ENCODE results near the gene C1orf21.

DNA sequence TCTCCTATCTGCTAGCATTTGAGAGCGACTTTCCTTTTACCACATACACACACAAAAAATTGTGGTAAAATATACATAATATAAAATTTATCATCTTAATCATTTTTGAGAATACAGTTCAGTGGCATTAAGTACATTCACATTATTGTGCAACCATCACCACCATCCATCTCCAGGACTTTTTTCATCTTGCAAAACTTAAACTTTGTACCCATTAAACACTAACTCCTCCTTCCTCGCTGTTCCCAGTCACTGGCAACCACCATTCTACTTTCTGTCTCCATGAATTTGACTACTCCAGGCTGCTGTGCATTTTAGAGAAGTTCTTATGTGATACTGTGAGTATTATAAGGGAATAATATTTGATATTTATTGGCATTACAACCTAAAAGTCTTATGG lies 181.3 kb downstream of the C1orf21 start:
- TF ChIP-seq, protein P1, sequence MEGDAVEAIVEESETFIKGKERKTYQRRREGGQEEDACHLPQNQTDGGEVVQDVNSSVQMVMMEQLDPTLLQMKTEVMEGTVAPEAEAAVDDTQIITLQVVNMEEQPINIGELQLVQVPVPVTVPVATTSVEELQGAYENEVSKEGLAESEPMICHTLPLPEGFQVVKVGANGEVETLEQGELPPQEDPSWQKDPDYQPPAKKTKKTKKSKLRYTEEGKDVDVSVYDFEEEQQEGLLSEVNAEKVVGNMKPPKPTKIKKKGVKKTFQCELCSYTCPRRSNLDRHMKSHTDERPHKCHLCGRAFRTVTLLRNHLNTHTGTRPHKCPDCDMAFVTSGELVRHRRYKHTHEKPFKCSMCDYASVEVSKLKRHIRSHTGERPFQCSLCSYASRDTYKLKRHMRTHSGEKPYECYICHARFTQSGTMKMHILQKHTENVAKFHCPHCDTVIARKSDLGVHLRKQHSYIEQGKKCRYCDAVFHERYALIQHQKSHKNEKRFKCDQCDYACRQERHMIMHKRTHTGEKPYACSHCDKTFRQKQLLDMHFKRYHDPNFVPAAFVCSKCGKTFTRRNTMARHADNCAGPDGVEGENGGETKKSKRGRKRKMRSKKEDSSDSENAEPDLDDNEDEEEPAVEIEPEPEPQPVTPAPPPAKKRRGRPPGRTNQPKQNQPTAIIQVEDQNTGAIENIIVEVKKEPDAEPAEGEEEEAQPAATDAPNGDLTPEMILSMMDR (IDR thresholded peaks at IDR 0.05 in 4 of 5, conservative IDR thresholded peaks at IDR 0.05 in 1 of 5) = no peak
- no peak for TF ChIP-seq POLR2A (IDR thresholded peaks at IDR 0.05)

Measured in gastrocnemius medialis (tissue), 4 donors.